ENCODE measurements around the gene CS. TPM values are rescaled to one million over a fixed set of nuclear protein-coding genes. Genes with fewer than 3 reads are reported as not detected.
A peak's percentile ranks its signal among the peaks of the same experiment; 100 is the strongest.

CS gene
- total RNA-seq, 2 donors from 2014 or later = 230 to 363 TPM

- Mint-ChIP-seq H3K9me3 (no peaks in the 10 kb centered on the region), H3K27me3 (no peaks in the 10 kb centered on the region), H3K4me1 (peaks cover 11% of the 10 kb centered on the region), H3K36me3 (ENCODE audit: low read depth) (peaks cover 38% of the 10 kb centered on the region), H3K27ac (peak overlapping the region; percentile 69), H3K4me3 (peak overlapping the region; percentile 81)
- peak; percentile 20 for ATAC-seq (replicated peaks)
Observed at GRCh38 chr12:56257491-56258067, 42.6 kb downstream of the CS start.

- Mint-ChIP-seq H3K27me3 (no peaks in the 10 kb centered on the region), H3K27ac (peak overlapping the region; percentile 69), H3K9me3 (no peaks in the 10 kb centered on the region), H3K4me1 (peaks cover 11% of the 10 kb centered on the region), H3K36me3 (ENCODE audit: low read depth) (peaks cover 43% of the 10 kb centered on the region), H3K4me3 (peak overlapping the region; percentile 81)
- ATAC-seq (replicated peaks) = no peak
Observed at GRCh38 chr12:56257071-56257470, 43.1 kb downstream of the CS start.

GRCh38 chr12:56256326-56256960 lies 43.7 kb downstream of the CS start:
- ATAC-seq (replicated peaks) = no peak
- H3K27me3 Mint-ChIP-seq = no peaks in the 10 kb centered on the region
- H3K9me3 Mint-ChIP-seq = no peaks in the 10 kb centered on the region
- H3K4me1 Mint-ChIP-seq = peaks cover 11% of the 10 kb centered on the region
- peak overlapping the region; percentile 81 for H3K4me3 Mint-ChIP-seq
- H3K27ac Mint-ChIP-seq = peak overlapping the region; percentile 69
- peaks cover 49% of the 10 kb centered on the region for H3K36me3 Mint-ChIP-seq (ENCODE audit: low read depth)

DNA sequence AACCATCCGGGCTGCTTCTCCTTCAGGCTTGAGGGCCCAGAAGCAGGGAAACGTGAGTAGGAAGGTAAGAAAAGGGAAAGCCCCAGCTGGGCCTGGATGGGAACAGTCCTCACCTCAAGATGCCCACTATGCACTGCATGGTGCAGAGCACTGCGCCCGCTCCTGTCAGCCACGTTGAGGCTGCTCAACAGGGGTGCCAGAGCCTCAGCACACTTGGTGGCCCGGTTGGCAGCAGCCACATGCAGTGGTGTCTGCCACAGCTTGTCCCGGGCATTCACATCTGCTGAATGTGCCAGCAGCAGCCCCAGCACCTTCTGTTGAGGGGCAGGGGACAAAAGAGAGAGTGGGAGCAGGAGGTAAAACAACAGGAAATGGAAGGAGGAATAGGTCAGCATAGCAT lies 44.5 kb downstream of the CS start:
- Mint-ChIP-seq H3K27ac (peak overlapping the region; percentile 4), H3K27me3 (no peaks in the 10 kb centered on the region), H3K9me3 (no peaks in the 10 kb centered on the region), H3K36me3 (ENCODE audit: low read depth) (peaks cover 55% of the 10 kb centered on the region), H3K4me1 (peaks cover 11% of the 10 kb centered on the region), H3K4me3 (no peak overlapping the region)
- ATAC-seq (replicated peaks) = no peak

GRCh38 chr12:56253091-56253490 lies 47.0 kb downstream of the CS start:
- no peak for ATAC-seq (replicated peaks)
- H3K4me3 Mint-ChIP-seq = no peak overlapping the region
- H3K27me3 Mint-ChIP-seq = no peaks in the 10 kb centered on the region
- H3K27ac Mint-ChIP-seq = no peak overlapping the region
- H3K9me3 Mint-ChIP-seq = no peaks in the 10 kb centered on the region
- peaks cover 5% of the 10 kb centered on the region for H3K4me1 Mint-ChIP-seq
- H3K36me3 Mint-ChIP-seq (ENCODE audit: low read depth) = peaks cover 63% of the 10 kb centered on the region

GRCh38 chr12:56252649-56253048 lies 47.5 kb downstream of the CS start:
- H3K27me3 Mint-ChIP-seq = no peaks in the 10 kb centered on the region
- no peaks in the 10 kb centered on the region for H3K9me3 Mint-ChIP-seq
- H3K4me1 Mint-ChIP-seq = peaks cover 5% of the 10 kb centered on the region
- H3K27ac Mint-ChIP-seq = no peak overlapping the region
- no peak overlapping the region for H3K4me3 Mint-ChIP-seq
- H3K36me3 Mint-ChIP-seq (ENCODE audit: low read depth) = peaks cover 65% of the 10 kb centered on the region
- ATAC-seq (replicated peaks) = no peak

DNA sequence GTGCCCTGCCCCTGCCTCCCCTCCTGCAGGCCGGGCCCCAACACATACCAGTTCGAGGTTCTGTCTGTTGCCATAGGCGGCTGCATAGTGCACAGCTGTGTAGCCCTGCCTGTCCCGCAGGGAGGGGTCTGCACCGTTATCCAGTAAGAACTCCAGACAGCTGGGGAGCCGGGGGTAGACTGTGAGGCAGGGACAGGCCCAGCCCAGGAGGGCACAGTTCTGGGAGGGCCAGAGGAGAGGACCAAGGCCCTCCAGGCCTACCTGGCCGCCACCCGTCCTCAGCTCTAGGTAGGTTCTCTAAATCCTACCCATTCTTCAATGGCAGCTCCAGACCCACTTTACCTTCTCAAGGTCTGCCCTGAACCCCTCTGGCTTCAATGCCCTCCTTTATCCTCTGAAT lies 51.4 kb downstream of the CS start:
- no peak overlapping the region for H3K4me3 Mint-ChIP-seq
- no peak for ATAC-seq (replicated peaks)
- H3K4me1 Mint-ChIP-seq = no peaks in the 10 kb centered on the region
- H3K27ac Mint-ChIP-seq = no peak overlapping the region
- H3K36me3 Mint-ChIP-seq (ENCODE audit: low read depth) = peaks cover 75% of the 10 kb centered on the region
- H3K9me3 Mint-ChIP-seq = no peaks in the 10 kb centered on the region
- H3K27me3 Mint-ChIP-seq = no peaks in the 10 kb centered on the region

DNA sequence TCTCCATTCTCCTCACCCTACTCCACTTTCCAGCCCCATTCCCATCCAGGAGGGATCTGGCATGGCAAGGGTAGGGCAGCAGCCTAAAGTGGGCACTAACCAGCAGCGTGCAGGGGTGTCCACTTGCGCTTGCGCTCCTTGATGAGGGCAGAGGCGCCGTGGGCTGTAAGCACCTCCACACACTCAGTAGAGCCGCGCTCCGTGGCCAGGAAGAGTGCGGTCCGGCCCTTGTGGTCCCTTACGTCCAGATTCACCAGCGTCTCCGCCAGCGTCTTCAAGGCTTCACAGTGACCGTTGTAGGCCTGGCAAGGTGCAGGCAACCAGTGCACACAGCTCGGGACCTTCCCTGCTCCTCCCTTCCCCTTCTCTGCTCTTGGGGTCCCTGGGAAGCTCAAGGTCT lies 52.2 kb downstream of the CS start:
- no peak for ATAC-seq (replicated peaks)
- Mint-ChIP-seq H3K27me3 (no peaks in the 10 kb centered on the region), H3K36me3 (ENCODE audit: low read depth) (peaks cover 75% of the 10 kb centered on the region)

GRCh38 chr12:56244494-56244893 lies 55.6 kb downstream of the CS start:
- H3K36me3 Mint-ChIP-seq (ENCODE audit: low read depth) = peaks cover 80% of the 10 kb centered on the region
- H3K9me3 Mint-ChIP-seq = no peaks in the 10 kb centered on the region

More for the DNA sequence above, 52.2 kb downstream of the CS start:
- Mint-ChIP-seq H3K9me3 (no peaks in the 10 kb centered on the region), H3K4me3 (no peak overlapping the region), H3K4me1 (no peaks in the 10 kb centered on the region), H3K27ac (no peak overlapping the region)

GRCh38 chr12:56243731-56244181 lies 56.4 kb downstream of the CS start:
- H3K27me3 Mint-ChIP-seq = no peaks in the 10 kb centered on the region
- no peak for ATAC-seq (replicated peaks)
- H3K9me3 Mint-ChIP-seq = no peaks in the 10 kb centered on the region
- H3K27ac Mint-ChIP-seq = no peak overlapping the region
- H3K36me3 Mint-ChIP-seq (ENCODE audit: low read depth) = peaks cover 73% of the 10 kb centered on the region
- H3K4me3 Mint-ChIP-seq = no peak overlapping the region
- no peaks in the 10 kb centered on the region for H3K4me1 Mint-ChIP-seq

More at GRCh38 chr12:56244494-56244893, 55.6 kb downstream of the CS start:
- Mint-ChIP-seq H3K4me3 (no peak overlapping the region), H3K4me1 (no peaks in the 10 kb centered on the region), H3K27ac (no peak overlapping the region), H3K27me3 (no peaks in the 10 kb centered on the region)
- ATAC-seq (replicated peaks) = no peak

DNA sequence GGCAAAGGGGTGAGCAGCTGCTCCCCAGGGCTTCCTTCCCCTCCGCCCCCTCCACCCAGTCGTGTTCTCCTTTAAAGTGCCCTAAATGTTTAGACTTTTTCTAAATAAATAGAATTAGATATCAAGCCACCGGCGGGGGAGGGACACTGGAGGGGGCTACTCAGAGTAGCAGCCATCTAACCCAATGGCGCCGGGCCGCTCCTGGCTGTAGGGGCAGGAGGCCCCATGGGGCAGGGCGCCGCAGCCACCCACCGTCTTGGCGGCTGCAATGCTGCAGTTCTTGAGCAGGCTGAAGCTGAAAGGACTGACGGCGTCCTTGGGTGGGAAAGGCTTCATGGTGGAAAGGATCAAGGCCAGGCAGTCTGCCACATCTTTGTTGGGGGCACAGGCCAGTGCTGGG lies 57.1 kb downstream of the CS start:
- Mint-ChIP-seq H3K27ac (peak overlapping the region; percentile 38), H3K9me3 (no peaks in the 10 kb centered on the region), H3K36me3 (ENCODE audit: low read depth) (peaks cover 71% of the 10 kb centered on the region), H3K4me1 (no peaks in the 10 kb centered on the region), H3K4me3 (no peak overlapping the region), H3K27me3 (no peaks in the 10 kb centered on the region)
- no peak for ATAC-seq (replicated peaks)

GRCh38 chr12:56241424-56242303 lies 58.5 kb downstream of the CS start:
- ATAC-seq (replicated peaks) = no peak
- no peaks in the 10 kb centered on the region for H3K4me1 Mint-ChIP-seq
- H3K4me3 Mint-ChIP-seq = no peak overlapping the region

GRCh38 chr12:56237552-56237951 lies 62.6 kb downstream of the CS start:
- no peaks in the 10 kb centered on the region for H3K9me3 Mint-ChIP-seq
- no peak overlapping the region for H3K27ac Mint-ChIP-seq
- H3K4me3 Mint-ChIP-seq = no peak overlapping the region
- no peak for ATAC-seq (replicated peaks)
- peaks cover 21% of the 10 kb centered on the region for H3K36me3 Mint-ChIP-seq (ENCODE audit: low read depth)
- no peaks in the 10 kb centered on the region for H3K27me3 Mint-ChIP-seq
- no peaks in the 10 kb centered on the region for H3K4me1 Mint-ChIP-seq

More at GRCh38 chr12:56241424-56242303, 58.5 kb downstream of the CS start:
- peaks cover 59% of the 10 kb centered on the region for H3K36me3 Mint-ChIP-seq (ENCODE audit: low read depth)
- no peaks in the 10 kb centered on the region for H3K27me3 Mint-ChIP-seq
- peak overlapping the region; percentile 52 for H3K27ac Mint-ChIP-seq
- no peaks in the 10 kb centered on the region for H3K9me3 Mint-ChIP-seq

DNA sequence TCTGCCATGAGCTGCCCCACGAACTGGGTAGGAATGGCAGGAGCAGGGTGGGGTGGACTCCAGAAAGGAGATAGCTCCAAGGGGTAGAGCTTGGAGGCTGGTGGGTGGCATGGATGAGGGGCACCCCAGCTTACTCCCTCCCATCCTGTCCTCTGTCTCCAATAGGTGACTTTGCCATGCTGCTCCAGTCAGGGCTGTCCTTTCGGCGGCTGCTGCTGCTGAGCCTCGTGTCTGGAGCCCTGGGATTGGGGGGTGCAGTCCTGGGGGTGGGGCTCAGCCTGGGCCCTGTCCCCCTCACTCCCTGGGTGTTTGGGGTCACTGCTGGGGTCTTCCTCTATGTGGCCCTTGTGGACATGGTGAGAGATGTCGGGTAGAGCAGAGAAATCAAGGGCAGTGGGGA lies 63.1 kb downstream of the CS start:
- Mint-ChIP-seq H3K27me3 (no peaks in the 10 kb centered on the region), H3K9me3 (no peaks in the 10 kb centered on the region), H3K36me3 (ENCODE audit: low read depth) (peaks cover 15% of the 10 kb centered on the region), H3K27ac (no peak overlapping the region), H3K4me3 (no peak overlapping the region), H3K4me1 (no peaks in the 10 kb centered on the region)
- ATAC-seq (replicated peaks) = no peak

GRCh38 chr12:56236091-56236490 lies 64.0 kb downstream of the CS start:
- Mint-ChIP-seq H3K36me3 (ENCODE audit: low read depth) (peaks cover 7% of the 10 kb centered on the region), H3K4me3 (no peak overlapping the region), H3K27ac (no peak overlapping the region), H3K9me3 (no peaks in the 10 kb centered on the region), H3K4me1 (no peaks in the 10 kb centered on the region), H3K27me3 (no peaks in the 10 kb centered on the region)
- ATAC-seq (replicated peaks) = no peak

Measured in activated T-helper 17 cell treated with anti-CD3 and anti-CD28 coated beads, Interleukin-2, amount 50 U/mL, for 72 hours (primary cell).